PC-3 (cell line): ENCODE measurements around the gene MEI4. TPM values are rescaled to one million over a fixed set of nuclear protein-coding genes. Genes with fewer than 3 reads are reported as not detected.

Experiments used
- ATAC-seq: fragments of 200-7000 bp; cut with Tn5 transposase; 2 replicates; pipeline ENCODE4 v1.9.1; 2020; ENCODE audit warnings: mild to moderate bottlenecking, moderate library complexity
- BruUV-seq: library from RNA; stranded (reverse); fragments of 400-500 nt; replicated peaks from 2 replicates; lab custom pipeline; 2021; lab: Mats Ljungman, UMichigan
- CTCF ChIA-PET: fragments of 300-600 bp; sonication (Branson Sonifier 250); formaldehyde crosslinking; loops from one replicate; lab custom pipeline; 2022; ENCODE audit warnings: antibody characterized with exemption; lab: Charles Lee
- POLR2A ChIA-PET: fragments of 300-600 bp; sonication (Branson Sonifier 250); formaldehyde crosslinking; loops from one replicate; lab custom pipeline; 2022; ENCODE audit warnings: antibody characterized with exemption; ENCODE audit not compliant: unreplicated experiment; lab: Charles Lee
- DNase-seq: peaks from one replicate; pipeline ENCODE4 v3.0.0-alpha.2; 2015
- H2AFZ ChIP-seq: fragments of 300-600 bp; sonication (generic); 2 replicates; pipeline ENCODE4 v1.6.0; 2016; ENCODE audit warnings: antibody characterized with exemption, low read length
- H3F3A ChIP-seq: fragments of 300-600 bp; sonication (generic); one replicate; pipeline ENCODE4 v1.6.0; 2017; ENCODE audit warnings: antibody characterized with exemption, low read length, control low read depth, mild to moderate bottlenecking; ENCODE audit not compliant: unreplicated experiment
- H3K27ac ChIP-seq: fragments of 300-600 bp; sonication (generic); 2 replicates; pipeline ENCODE4 v1.5.1; 2016; ENCODE audit warnings: mild to moderate bottlenecking, low read length
- H3K27me3 ChIP-seq: fragments of 300-600 bp; sonication (generic); 2 replicates; pipeline ENCODE4 v1.6.1; 2016; ENCODE audit warnings: low read length, mixed read lengths
- H3K36me3 ChIP-seq: fragments of 300-600 bp; sonication (generic); 2 replicates; pipeline ENCODE4 v1.6.1; 2016; ENCODE audit warnings: low read depth, mixed run types, low read length, mixed read lengths
- H3K4me1 ChIP-seq: fragments of 300-600 bp; sonication (generic); 2 replicates; pipeline ENCODE4 v1.5.1; 2016; ENCODE audit warnings: low read length; ENCODE audit not compliant: insufficient read depth
- H3K4me2 ChIP-seq: fragments of 300-600 bp; sonication (generic); 2 replicates; pipeline ENCODE4 v1.6.0; 2016; ENCODE audit warnings: low read length
- H3K4me3 ChIP-seq: fragments of 300-600 bp; sonication (generic); 2 replicates; pipeline ENCODE4 v1.5.1; 2016; ENCODE audit warnings: mild to moderate bottlenecking, low read length, mixed read lengths
- H3K79me2 ChIP-seq: fragments of 300-600 bp; sonication (generic); 2 replicates; pipeline ENCODE4 v1.6.1; 2017; ENCODE audit warnings: low read length, mixed read lengths
- H3K9ac ChIP-seq: fragments of 300-600 bp; sonication (generic); 2 replicates; pipeline ENCODE4 v1.6.0; 2016; ENCODE audit warnings: mild to moderate bottlenecking, low read length
- H3K9me2 ChIP-seq: fragments of 300-600 bp; sonication (generic); replicated peaks from 2 replicates; pipeline ENCODE4 v1.6.1; 2016; ENCODE audit warnings: mixed run types, low read length, mixed read lengths
- H3K9me3 ChIP-seq: fragments of 300-600 bp; sonication (generic); 2 replicates; pipeline ENCODE4 v1.6.1; 2016; ENCODE audit warnings: low read length, mixed read lengths
- H4K20me1 ChIP-seq: fragments of 300-600 bp; sonication (generic); 2 replicates; pipeline ENCODE4 v1.6.1; 2016; ENCODE audit warnings: low read length, mixed read lengths
- EZH2 ChIP-seq: fragments of 300-600 bp; sonication (generic); IDR thresholded peaks from one replicate; pipeline ENCODE4 v1.6.1; 2017; ENCODE audit warnings: antibody characterized with exemption, mild to moderate bottlenecking, low read length; ENCODE audit not compliant: unreplicated experiment
- EZH2phosphoT487 ChIP-seq: fragments of 300-600 bp; sonication (generic); IDR thresholded peaks from 2 replicates; pipeline ENCODE4 v1.6.1; 2018; ENCODE audit warnings: mild to moderate bottlenecking, antibody characterized with exemption, low read length, borderline replicate concordance
- intact Hi-C: fragments of 100-400 bp; cut with micrococcal nuclease; formaldehyde crosslinking; loops from 2 replicates; pipeline ENCODE4 v1.9.0; 2023
- total RNA-seq: library from RNA; depleted of rRNA; stranded (reverse); fragments of >200 nt; gene quantifications from 2 replicates; pipeline ENCODE4 v1.2.3, GENCODE V29; 2014
- TF ChIP-seq, protein P1 (sequence below): fragments of 300-600 bp; sonication (generic); conservative IDR thresholded peaks from 2 replicates; pipeline ENCODE4 v1.5.1; 2017; ENCODE audit warnings: antibody characterized with exemption, low read depth, mild to moderate bottlenecking, low read length

Gene MEI4
- total RNA-seq, 1 experiment from 2014 or later = not detected

- Histone ChIP-seq H2AFZ (no peak overlapping the region), H3K27ac (no peak overlapping the region), H3K9me2 (no peaks in the 10 kb centered on the region), H3K4me3 (no peak overlapping the region), H3K79me2 (no peaks in the 10 kb centered on the region), H3K4me2 (no peak overlapping the region), H4K20me1 (no peaks in the 10 kb centered on the region), H3F3A (no peaks in the 10 kb centered on the region), H3K27me3 (no peaks in the 10 kb centered on the region), H3K9ac (no peak overlapping the region), H3K9me3 (no peaks in the 10 kb centered on the region), H3K36me3 (no peaks in the 10 kb centered on the region), H3K4me1 (no peaks in the 10 kb centered on the region)
- CTCF ChIA-PET = no interaction called here
- intact Hi-C loops = no loop called here
- DNase-seq (no peak), ATAC-seq (no peak)
- TF ChIP-seq EZH2phosphoT487 = no peak
- no peak for TF ChIP-seq EZH2
- TF ChIP-seq, protein P1, sequence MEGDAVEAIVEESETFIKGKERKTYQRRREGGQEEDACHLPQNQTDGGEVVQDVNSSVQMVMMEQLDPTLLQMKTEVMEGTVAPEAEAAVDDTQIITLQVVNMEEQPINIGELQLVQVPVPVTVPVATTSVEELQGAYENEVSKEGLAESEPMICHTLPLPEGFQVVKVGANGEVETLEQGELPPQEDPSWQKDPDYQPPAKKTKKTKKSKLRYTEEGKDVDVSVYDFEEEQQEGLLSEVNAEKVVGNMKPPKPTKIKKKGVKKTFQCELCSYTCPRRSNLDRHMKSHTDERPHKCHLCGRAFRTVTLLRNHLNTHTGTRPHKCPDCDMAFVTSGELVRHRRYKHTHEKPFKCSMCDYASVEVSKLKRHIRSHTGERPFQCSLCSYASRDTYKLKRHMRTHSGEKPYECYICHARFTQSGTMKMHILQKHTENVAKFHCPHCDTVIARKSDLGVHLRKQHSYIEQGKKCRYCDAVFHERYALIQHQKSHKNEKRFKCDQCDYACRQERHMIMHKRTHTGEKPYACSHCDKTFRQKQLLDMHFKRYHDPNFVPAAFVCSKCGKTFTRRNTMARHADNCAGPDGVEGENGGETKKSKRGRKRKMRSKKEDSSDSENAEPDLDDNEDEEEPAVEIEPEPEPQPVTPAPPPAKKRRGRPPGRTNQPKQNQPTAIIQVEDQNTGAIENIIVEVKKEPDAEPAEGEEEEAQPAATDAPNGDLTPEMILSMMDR = no peak
- no TSS peak for BruUV-seq
- POLR2A ChIA-PET = no interaction called here
Observed at GRCh38 chr6:77930952-77931351, 278.1 kb downstream of the MEI4 start.

- ChIA-PET CTCF (no interaction called here), POLR2A (no interaction called here)
- Histone ChIP-seq H4K20me1 (no peaks in the 10 kb centered on the region), H2AFZ (no peak overlapping the region), H3K9me2 (no peaks in the 10 kb centered on the region), H3K9me3 (no peaks in the 10 kb centered on the region), H3K27me3 (no peaks in the 10 kb centered on the region), H3K27ac (no peak overlapping the region), H3F3A (no peaks in the 10 kb centered on the region), H3K4me1 (no peaks in the 10 kb centered on the region), H3K79me2 (no peaks in the 10 kb centered on the region), H3K9ac (no peak overlapping the region), H3K36me3 (no peaks in the 10 kb centered on the region), H3K4me2 (no peak overlapping the region), H3K4me3 (no peak overlapping the region)
- no peak for ATAC-seq
- BruUV-seq = no TSS peak
- intact Hi-C loops = no loop called here
- no peak for DNase-seq
- no peak for TF ChIP-seq EZH2
- TF ChIP-seq, protein P1 = no peak
Observed at GRCh38 chr6:77962070-77962469, 309.2 kb downstream of the MEI4 start.

DNA sequence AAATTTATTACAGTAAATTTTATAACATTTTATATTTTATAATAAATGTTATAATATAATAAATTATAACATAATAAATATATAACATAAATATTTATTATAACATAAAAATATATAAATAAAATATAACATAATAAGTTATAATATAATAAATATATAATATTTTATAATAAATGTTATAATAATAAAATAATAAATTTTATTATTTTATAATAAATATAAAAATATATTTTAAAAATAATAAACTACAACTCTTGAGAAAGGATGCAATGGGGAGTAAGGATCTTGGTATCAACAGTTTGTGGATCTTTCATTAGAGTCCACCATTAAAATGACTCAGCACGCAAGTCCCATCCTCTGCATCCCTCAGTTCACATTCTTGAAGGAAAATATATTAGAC, 312.6 kb downstream of the MEI4 start:
- H2AFZ ChIP-seq = no peak overlapping the region
- H3K9ac ChIP-seq = no peak overlapping the region
- no peaks in the 10 kb centered on the region for H3K79me2 ChIP-seq
- no peaks in the 10 kb centered on the region for H3K27me3 ChIP-seq
- TF ChIP-seq, protein P1 = no peak
- no peak for TF ChIP-seq EZH2phosphoT487
- no peak for DNase-seq
- H3K27ac ChIP-seq = no peak overlapping the region
- intact Hi-C loops = no loop called here
- ChIA-PET CTCF (no interaction called here), POLR2A (no interaction called here)
- no peak for ATAC-seq
- H4K20me1 ChIP-seq = no peaks in the 10 kb centered on the region
- no peak overlapping the region for H3K4me3 ChIP-seq
- BruUV-seq = no TSS peak
- H3K9me3 ChIP-seq = no peaks in the 10 kb centered on the region
- H3K36me3 ChIP-seq = no peaks in the 10 kb centered on the region
- no peaks in the 10 kb centered on the region for H3F3A ChIP-seq
- no peak overlapping the region for H3K4me2 ChIP-seq
- no peaks in the 10 kb centered on the region for H3K4me1 ChIP-seq
- H3K9me2 ChIP-seq = no peaks in the 10 kb centered on the region
